Measurements from ENCODE around the gene BICDL2.

BICDL2 gene

GRCh38 chr16:3038896-3039295 is 2.2 kb upstream of the BICDL2 start:
- H3K4me3 ChIP-seq, result no peak overlapping the region
- TF ChIP-seq, protein P1, sequence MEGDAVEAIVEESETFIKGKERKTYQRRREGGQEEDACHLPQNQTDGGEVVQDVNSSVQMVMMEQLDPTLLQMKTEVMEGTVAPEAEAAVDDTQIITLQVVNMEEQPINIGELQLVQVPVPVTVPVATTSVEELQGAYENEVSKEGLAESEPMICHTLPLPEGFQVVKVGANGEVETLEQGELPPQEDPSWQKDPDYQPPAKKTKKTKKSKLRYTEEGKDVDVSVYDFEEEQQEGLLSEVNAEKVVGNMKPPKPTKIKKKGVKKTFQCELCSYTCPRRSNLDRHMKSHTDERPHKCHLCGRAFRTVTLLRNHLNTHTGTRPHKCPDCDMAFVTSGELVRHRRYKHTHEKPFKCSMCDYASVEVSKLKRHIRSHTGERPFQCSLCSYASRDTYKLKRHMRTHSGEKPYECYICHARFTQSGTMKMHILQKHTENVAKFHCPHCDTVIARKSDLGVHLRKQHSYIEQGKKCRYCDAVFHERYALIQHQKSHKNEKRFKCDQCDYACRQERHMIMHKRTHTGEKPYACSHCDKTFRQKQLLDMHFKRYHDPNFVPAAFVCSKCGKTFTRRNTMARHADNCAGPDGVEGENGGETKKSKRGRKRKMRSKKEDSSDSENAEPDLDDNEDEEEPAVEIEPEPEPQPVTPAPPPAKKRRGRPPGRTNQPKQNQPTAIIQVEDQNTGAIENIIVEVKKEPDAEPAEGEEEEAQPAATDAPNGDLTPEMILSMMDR (IDR thresholded peaks at IDR 0.05), result no peak
- H3K27ac ChIP-seq, result no peak overlapping the region
- no peak for DNase-seq (ENCODE audit: low spot score)

DNA sequence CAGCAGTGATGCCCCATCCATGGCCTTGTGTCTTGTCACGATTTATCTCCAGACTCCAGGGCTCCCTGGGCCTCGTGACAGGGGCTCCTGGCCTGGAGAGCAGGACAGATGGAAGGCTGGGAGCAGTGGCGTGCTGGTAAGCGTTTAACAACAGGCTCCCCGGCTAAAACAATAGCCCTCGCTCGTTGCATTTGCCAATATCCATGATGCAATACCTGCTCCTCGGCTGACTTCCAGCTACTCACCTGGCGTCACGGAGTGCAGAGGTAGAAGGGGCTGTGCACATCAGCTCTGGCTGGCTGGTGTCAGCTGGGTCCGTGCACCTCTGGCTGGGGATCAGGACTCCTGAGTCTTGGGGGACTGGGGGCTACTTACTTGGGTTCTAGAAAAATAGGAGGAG is 1.5 kb upstream of the BICDL2 start:
- no peak for DNase-seq (ENCODE audit: low spot score)
- TF ChIP-seq, protein P1 (IDR thresholded peaks at IDR 0.05), result no peak
- no peak overlapping the region for H3K27ac ChIP-seq
- no peak overlapping the region for H3K4me3 ChIP-seq

GRCh38 chr16:3035972-3036725 is 595 bp downstream of the BICDL2 start:
- Histone ChIP-seq H3K4me3 (peak overlapping the region; percentile 44), H3K27ac (no peak overlapping the region)
- TF ChIP-seq, protein P1 (IDR thresholded peaks at IDR 0.05), result no peak
- no peak for DNase-seq (ENCODE audit: low spot score)

DNA sequence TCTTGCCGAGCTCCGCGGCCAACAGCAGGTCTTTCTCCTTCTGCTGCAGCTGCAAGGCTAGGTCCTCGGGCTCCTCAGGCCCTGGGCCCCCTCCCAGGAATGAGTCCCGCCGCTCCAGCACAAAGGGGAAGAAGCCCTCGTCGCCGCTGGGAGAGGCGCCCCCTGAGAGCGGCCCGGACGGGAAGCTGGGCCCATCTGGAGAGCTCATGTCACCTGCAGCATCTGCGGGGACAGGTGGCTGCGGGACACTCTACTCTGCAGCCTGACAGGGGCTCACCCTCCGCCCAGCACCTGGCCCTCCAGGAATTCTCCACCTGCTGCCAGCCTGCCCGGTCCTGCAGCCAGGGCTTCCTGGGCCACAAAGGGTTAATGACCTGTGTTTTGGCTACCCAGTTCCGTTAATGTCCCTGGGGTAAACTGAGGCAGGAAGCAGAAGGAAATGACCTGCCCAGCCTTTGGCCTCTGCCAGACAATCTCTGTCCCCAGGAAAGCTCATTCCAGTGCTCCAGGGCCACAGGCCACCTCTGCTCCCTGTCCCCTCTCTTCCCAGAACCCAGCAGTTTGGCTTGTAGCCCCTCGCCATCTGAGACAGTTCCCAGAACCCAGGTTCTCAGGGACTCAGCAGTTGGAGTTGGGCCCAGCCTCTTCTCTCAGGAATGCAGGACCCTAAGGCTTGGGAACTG is 1.3 kb downstream of the BICDL2 start:
- TF ChIP-seq, protein P1 (IDR thresholded peaks at IDR 0.05), result no peak
- Histone ChIP-seq H3K4me3 (no peak overlapping the region), H3K27ac (no peak overlapping the region)
- no peak for DNase-seq (ENCODE audit: low spot score)

DNA sequence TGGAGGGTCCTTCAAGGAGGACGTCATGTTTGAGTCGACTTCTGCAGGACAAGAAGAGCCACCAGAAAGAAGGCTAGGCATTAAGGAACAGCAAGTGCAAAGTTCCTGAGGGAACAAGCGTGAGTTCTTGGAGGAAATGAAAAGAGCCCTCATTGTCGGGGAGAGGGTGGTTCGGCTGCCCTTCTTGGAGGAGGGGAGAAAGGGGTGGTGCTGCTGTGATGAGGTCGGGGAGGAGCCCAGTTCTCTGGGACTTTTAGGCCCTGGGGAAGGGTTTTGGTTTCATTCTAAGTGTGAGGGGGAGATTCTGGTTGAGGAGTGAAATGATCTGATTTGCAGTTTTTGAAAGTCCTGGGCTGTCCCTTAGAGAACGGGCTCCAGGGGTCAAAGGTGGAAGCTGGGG is 4.1 kb downstream of the BICDL2 start:
- no peak overlapping the region for H3K27ac ChIP-seq
- no peak for DNase-seq (ENCODE audit: low spot score)
- H3K4me3 ChIP-seq, result no peak overlapping the region
- TF ChIP-seq, protein P1 (IDR thresholded peaks at IDR 0.05), result no peak

- no peak for DNase-seq (ENCODE audit: low spot score)
Observed at GRCh38 chr16:3030222-3031212, 6.2 kb downstream of the BICDL2 start.

More at GRCh38 chr16:3030222-3031212, 6.2 kb downstream of the BICDL2 start:
- Histone ChIP-seq H3K27ac (no peak overlapping the region), H3K4me3 (no peak overlapping the region)
- TF ChIP-seq, protein P1 (IDR thresholded peaks at IDR 0.05), result no peak

All from coronary artery (tissue), 2 donors.